NCI-H1436 treated with DMSO at 0.1 percent for 48 hours (cell line): ENCODE results near the gene CTPS2.
"Not testable (repeated sequence)": the region's sequence is repeated elsewhere in the genome, so short reads cannot be mapped to it uniquely, and the experiment has no call there.

ENCODE experiments used
- DNase-seq: peaks from one replicate; lab custom pipeline; 2025; lab: John Stamatoyannopoulos, UW

Gene CTPS2

DNA sequence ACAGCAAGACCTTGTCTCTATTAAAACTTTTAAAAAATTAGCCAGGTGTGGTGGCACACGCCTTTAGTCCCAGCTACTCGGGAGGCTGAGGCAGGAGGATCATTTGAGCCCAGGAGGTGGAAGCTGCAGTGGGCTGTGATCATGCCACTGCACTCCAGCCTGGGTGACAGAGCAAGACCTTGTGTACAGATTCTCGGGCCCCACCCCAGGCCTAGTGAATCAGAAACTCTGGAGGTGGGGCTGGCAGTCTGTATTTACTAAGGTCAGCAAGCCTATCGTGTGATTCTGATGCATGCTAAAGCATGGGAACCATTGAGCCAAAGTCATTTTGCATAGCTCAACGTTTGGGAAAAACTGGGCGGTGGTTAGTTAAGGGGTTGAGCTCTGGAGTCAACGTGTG, 59.0 kb downstream of the CTPS2 start:
- no peak for DNase-seq

GRCh38 chrX:16651391-16652024, 61.0 kb downstream of the CTPS2 start:
- no peak for DNase-seq

- no peak for DNase-seq
These were observed 62.6 kb downstream of the CTPS2 start, which contains the start of gene S100G for GRCh38 chrX:16649858-16650257. Gene S100G, plus strand, starts transcription at chrX:16650158. Its CDS starts 849 bp downstream, at chrX:16651007.

GRCh38 chrX:16646366-16647138, 65.9 kb downstream of the CTPS2 start:
- DNase-seq = no peak

DNA sequence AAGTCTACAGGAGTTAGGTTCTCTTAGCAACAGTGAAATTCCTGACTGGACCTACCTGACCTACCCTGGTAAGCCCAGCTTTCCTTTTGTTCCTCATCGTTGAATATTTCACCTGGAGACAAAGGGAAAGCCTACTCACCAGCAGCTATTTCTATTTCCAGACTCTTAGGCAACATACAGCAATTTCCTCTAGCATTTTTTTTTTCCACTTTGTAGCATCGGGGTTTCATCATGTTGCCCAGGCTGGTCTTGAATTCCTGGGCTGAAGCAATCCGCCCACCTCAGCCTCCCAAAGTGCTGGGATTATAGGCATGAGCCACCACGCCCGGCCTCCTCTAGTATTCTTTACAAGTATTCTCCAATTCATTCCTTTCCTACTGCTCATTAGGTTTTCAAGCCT, 69.3 kb downstream of the CTPS2 start:
- DNase-seq = no peak

- no peak for DNase-seq
These were observed 71.6 kb downstream of the CTPS2 start for GRCh38 chrX:16640823-16641222.

DNA sequence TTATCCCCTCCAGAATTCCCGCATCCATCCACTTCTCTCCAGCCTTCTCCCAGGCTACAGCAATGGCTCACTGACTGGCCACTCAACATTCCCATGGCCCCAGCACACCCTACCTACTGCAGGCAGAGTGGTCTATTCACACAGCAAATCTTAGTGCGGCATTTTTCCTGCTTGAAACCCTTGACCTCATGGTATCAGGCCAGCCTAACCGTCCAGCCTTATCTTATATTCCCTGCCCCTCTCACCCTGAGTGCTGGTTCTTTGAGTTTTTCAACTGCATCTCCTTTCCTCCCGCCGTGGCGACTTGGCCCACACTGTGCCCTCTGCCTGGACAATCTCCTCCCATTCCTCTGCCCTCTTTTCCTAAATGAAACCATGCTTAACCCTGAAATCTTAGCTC, 72.5 kb downstream of the CTPS2 start:
- DNase-seq = no peak

DNA sequence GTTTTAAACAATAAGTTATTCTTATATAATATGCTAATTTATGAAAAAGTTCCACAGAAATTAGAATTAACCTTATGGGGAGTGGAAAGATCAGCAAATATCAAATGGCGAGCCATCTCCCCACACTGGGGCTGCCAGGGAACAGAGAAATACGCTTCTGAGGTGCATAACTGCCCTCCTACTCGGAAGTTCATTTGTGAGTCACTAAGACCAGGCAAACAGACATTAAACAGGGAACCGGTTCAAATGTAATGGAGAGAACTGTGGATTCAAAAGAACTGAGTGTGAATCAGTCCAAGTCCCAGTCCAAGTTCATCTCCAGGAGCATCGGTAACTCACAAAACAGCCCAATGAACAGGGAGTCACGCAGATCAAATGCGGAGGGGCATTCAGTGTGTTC, 73.9 kb downstream of the CTPS2 start:
- DNase-seq = no peak

DNA sequence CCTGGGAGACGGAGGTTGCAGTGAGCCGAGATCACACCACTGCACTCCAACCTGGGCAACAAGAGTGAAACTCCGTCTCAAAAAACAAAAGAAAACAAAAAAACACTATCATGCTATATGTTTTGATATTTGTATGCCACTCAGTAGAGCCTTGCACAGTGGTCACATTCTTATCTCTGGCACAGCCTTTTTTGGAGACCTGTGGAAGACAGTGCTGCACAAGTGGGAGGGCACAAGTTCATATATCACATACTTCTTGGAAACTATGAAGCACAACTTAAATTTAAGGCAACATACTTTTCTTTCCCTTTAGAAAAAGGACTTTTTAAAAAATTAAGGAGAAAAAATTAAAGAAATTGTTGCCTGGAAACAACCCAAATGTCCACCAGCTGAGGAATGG, 76.9 kb downstream of the CTPS2 start:
- no peak for DNase-seq

DNA sequence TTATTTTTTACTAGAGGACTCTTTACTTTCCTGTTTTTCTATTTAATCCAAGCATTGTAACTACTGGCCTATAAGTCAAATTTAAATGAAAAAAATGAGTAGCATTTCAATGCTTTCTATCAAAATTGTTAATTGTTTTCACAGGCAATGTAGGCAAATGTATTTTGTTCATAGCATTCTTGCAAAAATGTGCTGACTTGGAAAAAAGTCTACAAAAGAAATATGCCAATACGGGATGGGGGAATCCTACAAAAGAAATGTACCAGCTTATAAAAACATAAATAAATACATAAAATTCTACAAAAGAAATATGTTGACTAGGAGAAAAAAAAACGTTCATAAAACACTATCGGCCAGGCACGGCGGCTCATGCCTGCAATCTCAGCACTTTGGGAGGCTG, 77.4 kb downstream of the CTPS2 start:
- no peak for DNase-seq

DNA sequence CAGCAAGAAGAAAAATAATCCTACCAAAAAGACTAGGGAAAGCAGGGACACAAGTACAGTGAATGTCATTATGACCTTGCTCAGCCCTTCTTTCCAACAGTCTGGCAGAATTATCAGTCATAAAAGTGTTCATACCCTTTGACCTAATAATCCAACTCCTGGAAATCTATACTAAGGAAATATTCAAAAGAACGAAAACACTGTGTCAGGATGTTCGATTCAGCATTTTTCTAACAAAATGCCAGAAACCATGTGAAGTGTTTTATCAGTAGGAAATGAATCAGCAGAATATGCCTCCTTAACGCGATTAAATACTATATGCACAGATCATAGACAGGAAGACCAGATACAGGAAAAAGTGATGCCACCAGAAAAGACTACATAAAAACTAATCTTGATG, 78.7 kb downstream of the CTPS2 start:
- DNase-seq = no peak

DNA sequence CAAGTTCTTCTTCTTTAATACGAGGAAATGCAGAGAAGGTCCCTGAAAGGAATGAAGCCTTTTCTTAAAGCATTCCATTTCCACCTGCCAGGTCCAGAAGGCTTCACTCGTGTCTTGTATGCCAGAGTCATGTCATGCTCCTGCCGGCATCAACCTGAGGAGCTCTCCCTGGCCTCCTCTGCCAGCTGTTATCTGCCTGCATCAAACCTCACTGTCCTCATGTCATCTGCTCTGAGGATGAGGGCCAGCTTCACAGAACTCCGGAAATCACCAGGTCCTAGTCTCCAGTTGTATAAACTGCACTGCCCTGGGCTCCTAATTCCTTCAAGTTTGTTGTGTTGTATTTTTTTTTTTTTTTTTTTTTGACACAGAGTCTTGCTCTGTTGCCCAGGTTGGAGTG, 82.6 kb downstream of the CTPS2 start:
- no peak for DNase-seq

DNA sequence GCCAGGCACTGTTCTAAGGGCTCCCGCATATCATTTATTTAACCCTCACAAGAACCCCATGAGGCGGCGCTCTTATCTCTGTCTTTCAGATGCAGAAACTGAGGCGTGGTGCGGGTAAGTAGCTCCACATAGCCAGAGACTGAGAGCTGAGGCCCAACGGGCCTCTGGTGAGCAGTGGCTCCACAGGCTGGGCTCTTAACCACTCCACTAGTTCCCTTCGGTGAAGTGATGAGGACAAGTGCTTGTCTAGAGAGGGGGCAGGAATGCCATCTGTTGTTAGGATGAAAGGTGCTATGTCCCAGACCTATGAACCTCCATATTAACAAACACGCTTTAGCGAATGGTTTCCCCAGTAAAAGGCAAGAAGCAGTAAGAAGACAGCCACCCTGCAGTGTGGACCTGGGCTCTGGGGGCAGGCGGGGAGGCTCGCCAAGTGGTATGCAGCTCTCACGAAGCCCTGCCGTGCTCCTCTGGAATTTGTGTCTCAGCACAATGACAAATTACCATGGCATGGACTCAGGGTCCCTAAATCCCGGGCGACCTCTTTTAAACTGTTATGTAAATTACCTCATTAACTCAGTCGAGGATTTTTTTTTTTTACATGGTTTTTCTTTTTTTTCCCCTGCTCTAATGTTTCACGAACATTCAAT, 83.4 kb downstream of the CTPS2 start:
- no peak for DNase-seq

- DNase-seq = not testable (repeated sequence)
These were observed 84.0 kb downstream of the CTPS2 start for GRCh38 chrX:16628511-16628910.

DNA sequence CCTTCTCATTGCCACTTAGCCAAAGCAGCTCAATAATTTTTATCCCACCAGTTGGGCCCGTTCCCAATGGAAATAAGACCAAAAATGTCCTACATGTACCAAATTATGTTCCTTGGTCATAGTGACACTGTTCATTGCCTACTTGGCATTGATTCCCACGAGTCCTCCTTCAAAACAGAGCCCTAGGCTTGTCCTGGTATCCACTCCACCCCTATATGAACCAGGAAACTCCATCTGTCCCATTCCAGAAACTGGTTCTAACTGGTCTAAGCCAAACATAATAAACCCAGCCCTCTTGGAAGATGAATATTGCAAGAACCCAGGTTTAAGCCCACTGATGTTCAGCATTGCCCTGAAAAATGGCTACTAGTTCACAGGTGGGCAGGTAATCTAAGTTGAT, 93.4 kb downstream of the CTPS2 start:
- no peak for DNase-seq

DNA sequence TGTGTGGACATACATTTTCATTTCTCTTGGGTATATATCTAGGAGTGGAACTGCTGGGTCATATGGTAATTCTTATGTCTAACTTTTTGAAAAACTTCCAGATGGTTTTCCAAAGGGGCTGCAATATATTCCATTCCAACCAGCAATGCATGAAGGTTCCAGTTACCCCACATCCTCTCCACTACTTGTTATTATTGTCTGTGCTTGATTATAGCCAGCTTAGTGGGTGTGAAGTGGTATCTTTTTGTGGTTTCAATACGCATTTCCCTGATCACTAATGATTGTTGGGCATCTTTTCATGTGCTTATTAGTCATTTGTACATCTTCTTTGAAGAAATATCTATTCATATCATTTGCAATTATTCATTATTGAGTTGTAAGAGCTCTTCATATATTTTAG, 94.0 kb downstream of the CTPS2 start:
- no peak for DNase-seq

DNA sequence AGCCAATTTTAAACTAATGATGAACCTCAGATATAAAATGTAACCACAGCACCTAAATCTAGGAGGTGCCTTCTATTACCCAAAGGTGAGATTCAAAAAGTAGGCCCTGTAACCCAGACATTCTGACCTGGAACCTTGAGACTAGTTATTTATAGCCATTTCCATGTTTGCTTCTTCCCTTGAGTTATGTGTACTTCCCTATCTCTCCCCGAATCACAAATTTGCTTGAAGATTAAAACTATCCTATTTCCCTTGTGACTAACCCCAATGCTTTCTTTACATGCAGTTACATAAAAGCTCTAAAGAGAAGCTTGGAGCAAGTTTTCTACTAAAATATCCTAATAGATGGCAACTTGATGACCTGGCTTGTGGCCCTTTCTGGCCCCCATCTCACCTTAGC, 95.1 kb downstream of the CTPS2 start:
- no peak for DNase-seq

- no peak for DNase-seq
These were observed 100.1 kb downstream of the CTPS2 start for GRCh38 chrX:16612257-16612897.

DNA sequence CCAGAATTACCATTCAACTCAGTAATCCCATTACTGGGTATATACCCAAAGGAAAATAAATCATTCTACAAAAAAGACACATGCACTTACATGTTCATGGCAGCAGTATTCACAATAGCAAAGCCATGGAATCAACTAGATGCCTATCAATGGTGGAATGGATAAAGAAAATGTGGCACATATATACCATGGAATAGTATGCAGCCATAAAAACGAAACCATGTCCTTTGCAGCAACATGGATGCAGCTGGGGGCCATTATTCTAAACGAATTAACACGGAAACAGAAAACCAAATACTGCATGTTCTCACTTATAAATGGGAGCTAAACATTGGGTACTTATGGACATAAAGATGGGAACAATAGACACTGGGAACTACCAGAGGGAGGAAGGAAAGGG, 101.8 kb downstream of the CTPS2 start:
- not testable (repeated sequence) for DNase-seq

DNA sequence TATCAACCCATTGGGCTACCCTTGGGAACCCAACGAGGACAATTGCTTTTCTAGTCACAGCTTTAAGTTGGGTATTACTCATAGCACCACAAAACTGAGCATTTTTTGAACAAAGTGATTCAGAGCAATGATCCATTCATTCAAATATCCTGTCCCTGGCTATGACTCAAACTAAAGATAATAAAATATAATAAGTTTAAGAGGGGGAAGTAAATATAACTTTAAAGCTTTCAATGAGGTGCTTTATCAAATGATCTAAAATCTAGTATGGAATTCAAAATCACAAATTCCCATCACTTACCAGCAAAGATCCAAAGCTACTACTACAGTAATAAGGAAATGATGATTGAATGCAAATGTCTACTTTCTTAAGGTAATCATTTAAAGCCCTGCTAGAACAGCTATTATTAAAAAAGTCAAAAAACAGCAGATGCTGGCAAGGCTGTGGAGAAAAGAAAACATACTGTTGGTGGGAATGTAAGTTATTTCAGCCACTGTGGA, 102.3 kb downstream of the CTPS2 start:
- DNase-seq = no peak

GRCh38 chrX:16606142-16606720, 106.2 kb downstream of the CTPS2 start:
- DNase-seq = no peak

DNA sequence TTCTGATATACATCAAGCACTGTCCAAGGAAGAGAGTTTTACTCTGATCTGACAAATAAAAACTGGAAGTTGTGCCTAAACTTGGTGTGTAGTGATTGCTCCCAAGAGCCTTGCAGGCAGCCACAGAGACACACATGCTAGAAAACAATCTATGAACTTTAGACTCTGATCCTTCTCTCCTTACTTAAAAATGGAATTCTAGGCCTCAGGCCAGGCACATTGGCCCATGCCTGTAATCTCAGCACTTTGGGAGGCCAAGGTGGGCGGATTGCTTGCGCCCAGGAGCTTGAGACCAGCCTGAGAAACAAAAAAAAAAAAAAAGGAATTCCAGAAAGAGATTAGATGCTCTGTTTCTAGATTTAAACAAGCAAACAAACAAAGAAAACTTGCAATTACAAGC, 108.1 kb downstream of the CTPS2 start:
- no peak for DNase-seq
